Measurements from ENCODE around the gene BMPR2. TPM values are rescaled to one million over a fixed set of nuclear protein-coding genes. Genes with fewer than 3 reads are reported as not detected.

BMPR2 gene
- total RNA-seq, 1 donor from 2014 or later, result 11.8 TPM

- Histone ChIP-seq H3K36me3 (no peaks in the 10 kb centered on the region), H3K4me1 (no peaks in the 10 kb centered on the region), H3K9me3 (ENCODE audit: low read depth) (peaks cover under 1% of the 10 kb centered on the region), H3K4me2 (no peak overlapping the region), H2AFZ (replicated peaks) (no peak overlapping the region), H3K79me2 (ENCODE audit: low read depth) (peaks cover 39% of the 10 kb centered on the region), H3K27me3 (no peaks in the 10 kb centered on the region), H3K27ac (no peak overlapping the region), H3K4me3 (no peak overlapping the region), H3K9ac (no peak overlapping the region), H3F3A (ENCODE audit: low read depth) (no peaks in the 10 kb centered on the region), H4K20me1 (ENCODE audit: low read depth) (no peaks in the 10 kb centered on the region)
- H3K36me3 Mint-ChIP-seq, result peaks cover 4% of the 10 kb centered on the region
- H3K9me3 Mint-ChIP-seq, result peaks cover 2% of the 10 kb centered on the region
- H3K4me3 Mint-ChIP-seq, result no peak overlapping the region
- H3K27me3 Mint-ChIP-seq (ENCODE audit: insufficient read depth, low read depth), result peaks cover 2% of the 10 kb centered on the region
- no peaks in the 10 kb centered on the region for H3K4me1 Mint-ChIP-seq
- TF ChIP-seq CTCF (IDR thresholded peaks at IDR 0.05), result no peak
- TF ChIP-seq EZH2phosphoT487 (IDR thresholded peaks at IDR 0.05), result no peak
- DNase-seq (ENCODE audit: low spot score), result no peak
- H3K27ac Mint-ChIP-seq, result no peak overlapping the region
These were observed 30.4 kb downstream of the BMPR2 start for GRCh38 chr2:202406445-202406978.

GRCh38 chr2:202408546-202409140, 32.5 kb downstream of the BMPR2 start:
- TF ChIP-seq EZH2phosphoT487 (IDR thresholded peaks at IDR 0.05) (no peak), CTCF (IDR thresholded peaks at IDR 0.05) (no peak), EZH2 (IDR thresholded peaks at IDR 0.05) (no peak)
- H3K27me3 ChIP-seq, result no peaks in the 10 kb centered on the region
- H3K27ac ChIP-seq, result no peak overlapping the region
- no peak overlapping the region for H3K4me2 ChIP-seq
- H3K9ac ChIP-seq, result no peak overlapping the region
- Mint-ChIP-seq H3K4me1 (no peaks in the 10 kb centered on the region), H3K4me3 (no peak overlapping the region), H3K27ac (no peak overlapping the region), H3K9me3 (peaks cover 2% of the 10 kb centered on the region), H3K27me3 (ENCODE audit: insufficient read depth, low read depth) (peaks cover 2% of the 10 kb centered on the region), H3K36me3 (peaks cover 3% of the 10 kb centered on the region)
- no peak overlapping the region for H3K4me3 ChIP-seq
- H3K9me3 ChIP-seq (ENCODE audit: low read depth), result peaks cover 5% of the 10 kb centered on the region
- H3K36me3 ChIP-seq, result no peaks in the 10 kb centered on the region
- no peak for DNase-seq (ENCODE audit: low spot score)
- peaks cover 40% of the 10 kb centered on the region for H3K79me2 ChIP-seq (ENCODE audit: low read depth)
- H3K4me1 ChIP-seq, result no peaks in the 10 kb centered on the region
- H2AFZ ChIP-seq (replicated peaks), result no peak overlapping the region
- no peaks in the 10 kb centered on the region for H3F3A ChIP-seq (ENCODE audit: low read depth)
- H4K20me1 ChIP-seq (ENCODE audit: low read depth), result no peaks in the 10 kb centered on the region

- Histone ChIP-seq H3K79me2 (ENCODE audit: low read depth) (peaks cover 38% of the 10 kb centered on the region), H3K4me1 (no peaks in the 10 kb centered on the region), H3K4me2 (no peak overlapping the region), H2AFZ (replicated peaks) (no peak overlapping the region), H3K36me3 (no peaks in the 10 kb centered on the region), H3K9me3 (ENCODE audit: low read depth) (peaks cover 5% of the 10 kb centered on the region), H4K20me1 (ENCODE audit: low read depth) (no peaks in the 10 kb centered on the region), H3K4me3 (no peak overlapping the region), H3K9ac (no peak overlapping the region), H3F3A (ENCODE audit: low read depth) (no peaks in the 10 kb centered on the region), H3K27me3 (no peaks in the 10 kb centered on the region), H3K27ac (no peak overlapping the region)
- Mint-ChIP-seq H3K4me3 (no peak overlapping the region), H3K27ac (no peak overlapping the region), H3K36me3 (peaks cover 4% of the 10 kb centered on the region), H3K27me3 (ENCODE audit: insufficient read depth, low read depth) (peaks cover 2% of the 10 kb centered on the region), H3K9me3 (peaks cover 2% of the 10 kb centered on the region), H3K4me1 (no peaks in the 10 kb centered on the region)
- no peak for DNase-seq (ENCODE audit: low spot score)
- TF ChIP-seq EZH2 (IDR thresholded peaks at IDR 0.05) (no peak), CTCF (IDR thresholded peaks at IDR 0.05) (no peak), EZH2phosphoT487 (IDR thresholded peaks at IDR 0.05) (no peak)
These were observed 34.0 kb downstream of the BMPR2 start for GRCh38 chr2:202410092-202410491.
